ENCODE data around the gene CHPF2. TPM values are rescaled to one million over a fixed set of nuclear protein-coding genes. Genes with fewer than 3 reads are reported as not detected.

The CHPF2 gene
- total RNA-seq, 1 donor: 83.2 TPM

- H3K27ac ChIP-seq (ENCODE audit: low read depth, low read length): no peak overlapping the region
- peak; percentile 72 for DNase-seq (ENCODE audit: insufficient read length, low spot score, missing footprints)
- peaks cover 14% of the 10 kb centered on the region for H3K4me1 ChIP-seq (ENCODE audit: insufficient read depth, low read length)
- no peak overlapping the region for H2AFZ ChIP-seq (ENCODE audit: low read length)
- H3K9me3 ChIP-seq (ENCODE audit: low read depth, low read length): no peaks in the 10 kb centered on the region
- peaks cover 73% of the 10 kb centered on the region for H3K79me2 ChIP-seq (ENCODE audit: insufficient read depth, low read length)
- H3K27me3 ChIP-seq (ENCODE audit: insufficient read depth, low read length): no peaks in the 10 kb centered on the region
- peaks cover 79% of the 10 kb centered on the region for H4K20me1 ChIP-seq (ENCODE audit: insufficient read depth, low read length)
- H3K4me3 ChIP-seq (ENCODE audit: insufficient read depth, low read length): no peak overlapping the region
- no peak overlapping the region for H3K4me2 ChIP-seq (ENCODE audit: insufficient read depth, low read length)
- H3K36me3 ChIP-seq (ENCODE audit: insufficient read depth, low read length): peaks cover 90% of the 10 kb centered on the region
- no peak for TF ChIP-seq CTCF (IDR thresholded peaks at IDR 0.05; ENCODE audit: extremely low read depth, low read depth, low read length)
Measured at GRCh38 chr7:151238190-151238810, 6.0 kb downstream of the CHPF2 start.

GRCh38 chr7:151238924-151239836 is 6.9 kb downstream of the CHPF2 start:
- Histone ChIP-seq H3K9me3 (ENCODE audit: low read depth, low read length) (no peaks in the 10 kb centered on the region), H3K4me3 (ENCODE audit: insufficient read depth, low read length) (no peak overlapping the region), H3K36me3 (ENCODE audit: insufficient read depth, low read length) (peaks cover 86% of the 10 kb centered on the region), H3K79me2 (ENCODE audit: insufficient read depth, low read length) (peaks cover 64% of the 10 kb centered on the region), H3K27me3 (ENCODE audit: insufficient read depth, low read length) (no peaks in the 10 kb centered on the region), H4K20me1 (ENCODE audit: insufficient read depth, low read length) (peaks cover 74% of the 10 kb centered on the region), H3K4me1 (ENCODE audit: insufficient read depth, low read length) (peaks cover 6% of the 10 kb centered on the region), H3K4me2 (ENCODE audit: insufficient read depth, low read length) (no peak overlapping the region), H3K27ac (ENCODE audit: low read depth, low read length) (no peak overlapping the region), H2AFZ (ENCODE audit: low read length) (no peak overlapping the region)
- peak; percentile 77 for DNase-seq (ENCODE audit: insufficient read length, low spot score, missing footprints)
- TF ChIP-seq CTCF (IDR thresholded peaks at IDR 0.05; ENCODE audit: extremely low read depth, low read depth, low read length): no peak

- Histone ChIP-seq H3K4me3 (ENCODE audit: insufficient read depth, low read length) (no peak overlapping the region), H3K79me2 (ENCODE audit: insufficient read depth, low read length) (peaks cover 56% of the 10 kb centered on the region), H3K4me2 (ENCODE audit: insufficient read depth, low read length) (no peak overlapping the region), H3K27ac (ENCODE audit: low read depth, low read length) (no peak overlapping the region), H3K27me3 (ENCODE audit: insufficient read depth, low read length) (no peaks in the 10 kb centered on the region), H4K20me1 (ENCODE audit: insufficient read depth, low read length) (peaks cover 74% of the 10 kb centered on the region), H2AFZ (ENCODE audit: low read length) (no peak overlapping the region), H3K36me3 (ENCODE audit: insufficient read depth, low read length) (peaks cover 78% of the 10 kb centered on the region), H3K4me1 (ENCODE audit: insufficient read depth, low read length) (peaks cover 9% of the 10 kb centered on the region), H3K9me3 (ENCODE audit: low read depth, low read length) (no peaks in the 10 kb centered on the region)
- DNase-seq (ENCODE audit: insufficient read length, low spot score, missing footprints): peak; percentile 64
- TF ChIP-seq CTCF (IDR thresholded peaks at IDR 0.05; ENCODE audit: extremely low read depth, low read depth, low read length): no peak
Measured at GRCh38 chr7:151239837-151240459, 7.7 kb downstream of the CHPF2 start.

GRCh38 chr7:151240536-151240935 is 8.3 kb downstream of the CHPF2 start:
- H3K79me2 ChIP-seq (ENCODE audit: insufficient read depth, low read length): peaks cover 51% of the 10 kb centered on the region
- H3K27me3 ChIP-seq (ENCODE audit: insufficient read depth, low read length): no peaks in the 10 kb centered on the region
- H3K4me3 ChIP-seq (ENCODE audit: insufficient read depth, low read length): no peak overlapping the region
- no peak for TF ChIP-seq CTCF (IDR thresholded peaks at IDR 0.05; ENCODE audit: extremely low read depth, low read depth, low read length)
- H4K20me1 ChIP-seq (ENCODE audit: insufficient read depth, low read length): peaks cover 71% of the 10 kb centered on the region
- peaks cover 72% of the 10 kb centered on the region for H3K36me3 ChIP-seq (ENCODE audit: insufficient read depth, low read length)
- H3K9me3 ChIP-seq (ENCODE audit: low read depth, low read length): no peaks in the 10 kb centered on the region
- peak; percentile 82 for DNase-seq (ENCODE audit: insufficient read length, low spot score, missing footprints)
- H3K4me2 ChIP-seq (ENCODE audit: insufficient read depth, low read length): no peak overlapping the region
- no peak overlapping the region for H3K27ac ChIP-seq (ENCODE audit: low read depth, low read length)
- H2AFZ ChIP-seq (ENCODE audit: low read length): no peak overlapping the region
- H3K4me1 ChIP-seq (ENCODE audit: insufficient read depth, low read length): peaks cover 12% of the 10 kb centered on the region
